Measurements from ENCODE around the gene GPR180.

GPR180 gene

DNA sequence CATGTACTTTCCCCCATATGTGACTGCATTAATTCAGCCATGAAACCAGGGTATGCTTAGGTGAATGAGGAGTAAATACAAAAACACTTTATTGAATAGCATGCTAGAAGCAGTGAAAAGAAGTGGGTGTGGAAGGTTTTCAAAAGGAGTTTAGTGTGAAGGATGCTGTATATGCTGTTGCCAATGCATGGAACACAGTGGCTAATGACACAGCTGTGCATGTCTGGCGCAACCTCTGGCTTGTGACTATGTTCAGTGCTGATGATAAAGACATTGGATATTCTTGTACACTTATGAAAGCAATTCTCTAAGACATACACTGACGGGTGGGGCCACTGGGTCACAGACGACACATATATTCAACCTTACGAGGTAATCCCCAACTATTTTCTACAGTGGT, 55.5 kb downstream of the GPR180 start:
- DNase-seq: no peak

DNA sequence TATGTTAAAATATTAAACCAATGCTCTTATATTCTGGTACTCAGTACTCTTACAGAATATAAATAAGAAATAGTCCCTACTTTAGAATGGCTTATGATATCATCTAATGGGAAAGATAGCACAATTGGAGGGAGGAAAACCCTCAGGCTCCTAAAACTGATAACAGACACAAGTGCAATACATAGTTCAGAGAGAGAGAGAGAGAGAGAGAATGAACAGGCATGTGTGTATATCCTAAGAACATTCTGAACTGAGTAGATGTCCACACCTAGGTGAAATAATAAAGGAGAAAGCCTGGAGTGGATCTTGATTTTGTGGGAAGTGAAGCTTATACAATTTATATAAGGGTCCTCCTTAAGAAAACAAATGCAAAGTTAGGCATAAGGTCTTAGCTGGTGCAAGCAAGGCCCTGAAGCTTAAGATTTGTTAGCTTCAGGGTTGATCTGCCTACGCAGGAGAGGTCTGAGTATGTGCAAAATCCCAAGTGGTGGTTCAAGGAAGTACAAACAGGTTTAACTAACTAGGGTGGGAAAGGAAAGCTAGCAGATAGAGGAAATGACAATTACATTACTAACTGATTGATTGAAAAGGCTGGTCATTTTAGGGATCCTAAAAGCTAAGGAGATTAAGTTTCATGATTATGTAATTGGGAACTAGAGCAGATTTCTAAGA, 57.4 kb downstream of the GPR180 start:
- DNase-seq: no peak

DNA sequence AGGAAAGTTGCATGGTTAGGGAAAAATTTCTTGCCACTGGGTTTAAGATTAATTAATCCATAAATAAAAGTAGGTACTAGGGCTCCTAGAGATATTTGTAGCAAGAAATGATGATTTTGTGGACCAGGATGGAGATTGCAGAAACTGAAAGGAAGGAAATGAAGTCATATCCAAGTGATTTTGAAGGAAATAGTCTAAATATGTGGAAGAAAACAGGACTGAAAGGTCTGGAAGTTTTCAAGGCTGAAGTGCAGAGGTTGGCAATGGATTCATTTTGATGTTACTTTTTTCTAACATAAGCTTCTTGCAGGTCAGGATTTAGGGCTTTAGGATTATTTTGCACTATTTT, 57.9 kb downstream of the GPR180 start:
- no peak for DNase-seq

DNA sequence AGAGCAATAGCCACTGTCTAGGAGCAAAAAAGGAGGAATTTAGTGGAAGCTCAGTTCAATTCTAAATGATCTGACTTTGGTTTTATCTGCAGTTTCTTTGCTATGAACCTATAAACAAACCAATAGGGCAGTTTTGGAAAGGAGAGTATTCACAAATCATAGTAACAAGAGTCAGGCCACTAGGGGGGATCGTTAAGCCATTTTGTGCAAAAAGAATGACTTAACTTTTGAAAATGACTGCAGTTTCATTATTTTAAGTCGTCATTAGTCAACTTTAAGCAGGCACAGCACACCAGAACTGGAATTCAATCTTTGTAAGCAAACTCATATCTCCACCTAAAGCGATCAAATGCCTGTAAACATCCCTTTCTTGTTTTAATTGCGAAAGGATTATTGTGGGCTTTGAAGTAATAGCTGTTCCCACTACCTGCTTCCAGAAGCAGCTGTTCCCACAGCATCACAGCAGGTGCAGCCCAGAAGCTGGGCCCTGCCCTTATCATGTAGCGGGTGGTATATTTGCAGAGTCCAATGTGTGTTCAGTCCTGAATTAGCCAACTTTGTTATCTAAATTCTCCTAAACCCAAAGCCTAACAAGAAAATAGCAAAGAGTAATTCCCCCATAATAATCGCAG, 59.2 kb downstream of the GPR180 start:
- no peak for DNase-seq

DNA sequence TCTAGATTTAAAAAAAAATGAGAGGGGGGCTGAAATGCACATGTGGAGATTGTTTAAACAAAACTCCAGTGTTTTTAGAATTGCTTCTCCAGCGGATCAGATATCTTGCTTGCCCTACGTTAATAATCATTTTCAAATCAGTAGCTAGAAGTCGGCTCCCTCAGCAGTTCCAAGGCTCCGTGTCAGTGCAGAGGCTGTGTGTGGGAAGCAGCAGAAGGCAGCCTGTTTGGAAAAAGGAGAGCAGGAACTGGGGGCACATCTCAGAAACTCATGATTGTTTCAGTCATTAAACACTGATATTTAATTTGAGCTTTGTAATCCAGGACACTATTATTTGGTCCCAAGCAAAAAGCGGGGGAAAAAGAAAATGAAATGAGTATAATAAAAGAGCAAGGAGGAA, 59.7 kb downstream of the GPR180 start:
- no peak for DNase-seq

DNA sequence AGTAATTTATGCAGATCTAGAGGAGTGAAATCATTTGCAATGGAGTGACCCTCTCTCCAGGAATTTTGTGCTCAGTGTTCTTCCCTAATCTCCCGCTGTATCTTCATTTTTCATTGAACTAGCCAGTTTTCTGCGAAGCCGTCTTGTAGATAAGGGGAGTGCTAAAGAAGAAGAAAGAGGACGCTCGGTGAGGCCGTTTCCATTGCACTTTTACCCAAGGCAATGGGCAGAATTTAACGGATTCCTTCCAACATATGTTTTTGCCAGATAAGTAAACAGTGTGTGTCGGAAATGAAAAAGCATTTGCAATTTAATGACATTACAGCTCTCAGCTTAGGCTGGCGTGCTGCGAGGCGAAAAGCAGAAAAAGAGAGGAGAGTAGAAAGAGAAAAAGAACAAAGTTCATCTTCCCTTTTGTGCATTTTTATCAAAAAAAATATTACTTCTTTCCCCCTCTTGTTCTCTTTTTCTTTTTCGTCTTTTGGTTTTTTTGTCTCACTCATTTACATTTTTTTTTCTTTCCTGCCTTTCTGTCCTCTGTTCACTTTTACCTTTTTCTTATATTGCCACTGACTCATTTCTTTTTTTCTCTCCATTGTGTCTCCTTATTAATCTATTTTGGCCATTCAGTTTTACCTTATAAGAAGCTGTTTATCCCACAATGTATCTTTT, 60.8 kb downstream of the GPR180 start:
- DNase-seq: no peak

DNA sequence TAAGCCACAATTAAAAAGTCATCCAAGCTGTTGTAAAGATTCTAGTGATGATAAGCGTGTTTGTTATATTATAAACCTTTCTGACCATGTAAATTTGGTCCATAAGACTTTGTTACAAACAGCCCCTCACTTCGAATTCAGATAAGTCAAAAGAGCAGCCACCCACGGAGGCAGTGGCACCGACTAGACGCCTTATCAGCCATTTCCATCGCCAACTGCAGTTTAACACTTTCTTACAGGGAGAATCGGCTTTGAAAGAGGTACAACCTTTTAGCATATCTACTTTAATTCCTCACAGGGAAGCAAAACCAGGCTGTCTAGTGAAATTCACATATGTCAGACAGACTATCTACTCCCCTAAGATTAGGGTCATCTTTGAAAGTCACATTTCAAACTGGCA, 63.2 kb downstream of the GPR180 start:
- no peak for DNase-seq

DNA sequence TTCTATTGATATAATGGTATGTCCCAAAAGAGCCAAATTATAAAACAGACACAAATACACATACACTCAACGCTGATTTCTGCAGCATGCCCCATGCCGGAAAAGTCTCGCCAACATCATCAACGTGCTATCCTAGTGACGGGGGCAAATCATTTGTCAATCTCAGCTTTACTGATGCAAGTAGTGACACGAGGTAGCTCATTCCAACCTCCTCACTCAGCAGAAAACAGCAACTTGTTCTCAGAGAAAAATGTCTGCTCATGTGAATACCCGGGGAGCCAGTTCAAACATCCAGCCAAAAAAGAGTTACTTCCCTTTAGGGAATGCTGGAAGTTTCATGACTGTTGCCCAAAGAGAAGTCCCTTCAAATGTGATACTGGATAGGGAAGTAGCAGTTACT, 64.4 kb downstream of the GPR180 start:
- DNase-seq: no peak

DNA sequence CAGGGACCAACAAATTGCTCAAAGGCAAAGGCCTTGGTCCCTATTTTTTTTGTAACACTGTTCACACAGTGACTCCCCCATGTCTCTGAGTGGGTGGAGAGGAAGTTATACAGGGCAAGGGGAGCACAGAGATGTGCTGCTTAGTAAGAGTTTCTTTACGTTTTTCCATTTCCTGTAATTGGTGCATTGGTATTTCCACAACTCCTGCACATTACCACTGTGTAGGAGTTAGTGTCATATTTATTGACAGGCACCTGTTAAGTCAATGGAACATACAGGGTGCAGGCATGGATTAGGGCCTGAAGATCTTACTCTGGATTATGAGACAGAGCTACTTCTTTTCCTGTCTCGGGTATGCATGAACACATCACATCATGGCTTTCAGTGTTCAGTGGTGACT, 65.5 kb downstream of the GPR180 start:
- DNase-seq: no peak

DNA sequence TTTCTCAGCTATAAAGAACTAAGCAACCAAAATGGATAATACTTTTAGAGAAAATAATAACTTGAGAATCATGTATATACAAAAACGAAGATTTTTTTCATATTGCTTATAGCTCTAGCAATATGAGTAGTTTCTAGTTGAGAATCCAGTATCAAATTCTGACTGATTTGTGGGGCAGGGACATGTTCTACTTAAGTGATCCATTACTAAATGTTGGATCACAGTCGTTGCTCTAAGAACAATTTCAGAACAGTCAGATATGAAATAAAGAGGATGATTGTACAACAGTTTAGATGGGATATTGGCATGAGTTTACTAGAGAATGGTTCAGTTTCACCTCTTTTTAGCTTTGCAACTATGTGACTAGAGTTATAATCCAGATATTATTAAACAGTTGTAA, 70.7 kb downstream of the GPR180 start:
- no peak for DNase-seq

DNA sequence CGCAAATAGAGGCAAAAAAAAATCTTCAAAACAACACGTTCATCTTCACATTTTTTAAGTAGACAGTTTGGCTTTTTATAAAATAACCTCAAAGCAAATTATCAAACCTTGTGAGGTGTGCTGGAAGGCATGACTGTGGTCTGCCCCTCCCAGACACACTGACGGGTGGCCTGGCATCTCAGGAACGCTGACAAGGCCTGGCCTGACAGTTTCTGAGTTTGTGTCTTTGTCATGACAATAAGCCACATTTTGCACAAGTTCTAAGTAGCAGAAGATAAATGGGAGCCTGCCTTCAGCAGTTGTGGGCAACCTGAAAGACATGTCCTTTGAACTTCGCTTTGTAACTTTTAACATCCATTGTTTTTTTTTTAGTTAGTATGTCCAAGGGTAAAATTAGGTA, 72.2 kb downstream of the GPR180 start:
- DNase-seq: no peak

DNA sequence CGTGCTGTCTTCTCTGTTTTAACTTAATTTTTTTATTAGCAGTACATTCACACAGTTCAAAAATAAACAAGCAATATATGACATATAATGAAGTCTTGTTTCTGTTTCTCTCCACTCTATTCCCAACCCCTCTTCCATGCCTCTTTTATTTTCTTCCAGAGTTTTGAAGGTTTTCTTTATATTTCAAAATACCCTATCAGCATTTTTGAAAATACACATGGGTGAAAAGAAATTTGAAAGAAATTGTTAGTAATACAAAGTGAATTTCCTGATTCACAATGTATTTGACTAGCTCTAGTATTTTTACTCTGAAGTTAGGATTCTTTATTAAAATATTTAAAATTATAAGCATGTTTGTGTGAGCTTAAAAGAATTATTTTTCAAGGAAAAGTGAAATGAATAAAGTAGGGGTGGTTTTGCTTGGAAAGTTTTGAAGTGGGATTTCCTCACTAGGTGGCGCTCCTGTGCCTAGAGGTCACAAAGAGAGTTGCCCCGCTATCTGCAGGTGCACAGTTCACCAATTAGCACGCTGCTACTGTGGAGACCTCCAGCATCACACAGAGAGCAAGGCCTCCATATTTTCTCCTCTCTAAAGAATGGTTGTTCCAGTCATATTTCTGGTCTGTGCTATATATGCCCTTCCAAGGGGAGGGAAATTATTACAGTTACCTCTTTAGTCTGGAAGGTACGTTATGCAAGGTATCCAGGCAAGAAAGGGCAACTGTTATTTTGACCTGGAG, 73.1 kb downstream of the GPR180 start:
- DNase-seq: no peak

DNA sequence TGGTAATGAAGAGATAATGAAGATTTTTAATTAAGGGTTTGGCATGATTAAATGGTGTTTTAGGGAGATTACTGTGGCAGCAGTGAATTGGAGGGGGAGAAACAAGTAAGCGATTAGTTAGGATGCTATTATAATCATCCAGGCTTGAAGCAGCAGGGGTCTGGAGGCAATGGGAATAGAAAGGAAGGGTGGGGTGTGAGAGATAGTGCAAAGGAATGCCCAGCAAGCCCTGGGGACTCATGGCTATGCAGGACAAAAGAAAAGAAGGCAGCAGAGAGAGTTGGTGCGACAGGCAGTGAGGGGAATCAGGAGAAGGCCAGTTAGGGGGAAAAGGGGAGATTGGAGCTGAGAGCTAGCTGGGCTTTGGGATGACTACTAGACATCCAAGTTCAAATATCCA, 76.1 kb downstream of the GPR180 start:
- DNase-seq: no peak

DNA sequence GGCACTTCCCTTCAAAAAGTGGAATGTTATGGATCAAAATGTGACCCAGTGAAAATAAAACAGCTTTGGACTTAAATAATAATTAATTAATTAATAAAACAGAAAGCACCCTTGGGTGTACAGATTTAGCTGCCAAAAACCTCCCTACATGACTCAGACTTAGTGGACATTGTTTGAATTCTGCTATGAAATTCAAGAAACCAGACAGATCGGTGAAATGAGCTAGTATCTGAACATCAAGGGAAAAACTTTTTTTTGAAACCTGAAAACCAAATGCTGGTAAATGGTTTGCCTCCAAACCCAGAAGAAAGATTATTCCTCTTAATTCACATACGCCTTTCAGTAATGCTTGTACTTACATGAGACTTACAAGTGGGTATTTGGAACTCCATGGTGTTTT, 77.2 kb downstream of the GPR180 start:
- no peak for DNase-seq

DNA sequence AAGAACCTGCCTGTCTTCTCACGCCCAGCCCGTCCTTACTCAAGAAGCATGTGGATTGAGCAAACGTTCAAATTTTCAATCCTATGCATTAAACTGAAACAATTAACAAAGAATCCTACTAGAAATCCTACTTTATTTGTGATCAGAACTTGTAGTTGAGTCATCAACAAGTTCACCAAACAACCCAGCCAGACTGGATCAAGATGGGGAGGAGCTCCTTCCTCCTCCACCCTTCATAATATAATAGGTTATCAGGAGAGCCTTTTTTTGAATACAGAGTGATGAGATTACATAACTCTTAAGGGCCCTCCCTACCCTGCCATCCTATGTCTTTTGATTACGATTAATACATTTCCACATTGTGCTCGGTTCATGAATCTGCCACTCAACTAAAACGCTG, 78.0 kb downstream of the GPR180 start:
- DNase-seq: no peak

DNA sequence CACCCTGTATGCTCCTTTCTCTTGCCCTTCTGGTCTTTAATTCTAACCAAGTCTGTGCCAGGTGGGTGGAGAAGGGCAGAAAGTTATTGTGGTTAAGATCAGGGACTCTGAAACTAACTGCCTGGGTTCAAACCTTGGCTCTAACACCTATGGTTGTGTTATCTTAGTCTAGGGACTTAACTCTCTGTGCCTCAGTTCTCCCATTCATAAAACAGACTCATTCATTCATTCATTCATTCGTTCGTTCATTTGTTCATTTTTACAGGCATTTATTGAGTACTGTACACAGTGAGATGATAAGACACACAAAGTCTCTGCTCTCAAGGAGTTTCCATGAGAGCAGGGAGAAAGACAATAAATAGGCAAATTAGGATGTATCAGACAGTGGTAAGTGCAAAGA, 80.6 kb downstream of the GPR180 start:
- DNase-seq: no peak

DNA sequence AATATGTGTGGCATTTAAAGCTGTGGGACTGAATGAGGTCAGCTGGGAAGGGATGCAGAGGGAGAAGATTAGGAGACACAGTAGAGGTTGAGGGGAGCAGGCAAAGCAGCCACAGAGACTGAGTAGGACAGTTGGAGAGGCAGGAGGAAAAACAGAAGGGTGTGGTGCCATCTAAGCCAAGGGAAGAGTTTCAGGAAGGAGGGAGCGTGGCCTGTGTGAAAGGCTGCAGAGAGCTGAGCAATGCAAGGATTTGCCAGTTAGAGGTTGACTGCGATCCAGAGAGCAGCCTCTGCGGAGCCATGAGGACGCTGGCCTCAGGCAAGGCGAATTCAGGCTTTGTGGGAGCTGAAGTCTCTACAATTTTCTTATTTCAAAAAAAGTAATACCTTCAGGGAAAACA, 81.8 kb downstream of the GPR180 start:
- no peak for DNase-seq

All from GF-D8 (cell line).